HPDE6-E6E7 (cell line): ENCODE data around the gene PGA5.
"Not testable (repeated sequence)": the region's sequence is repeated elsewhere in the genome, so short reads cannot be mapped to it uniquely, and the experiment has no call there.

Experiments
- DNase-seq: peaks from one replicate; pipeline ENCODE4 v3.0.0; 2011; ENCODE audit warnings: missing footprints; ENCODE audit errors: extremely low spot score

The PGA5 gene

DNA sequence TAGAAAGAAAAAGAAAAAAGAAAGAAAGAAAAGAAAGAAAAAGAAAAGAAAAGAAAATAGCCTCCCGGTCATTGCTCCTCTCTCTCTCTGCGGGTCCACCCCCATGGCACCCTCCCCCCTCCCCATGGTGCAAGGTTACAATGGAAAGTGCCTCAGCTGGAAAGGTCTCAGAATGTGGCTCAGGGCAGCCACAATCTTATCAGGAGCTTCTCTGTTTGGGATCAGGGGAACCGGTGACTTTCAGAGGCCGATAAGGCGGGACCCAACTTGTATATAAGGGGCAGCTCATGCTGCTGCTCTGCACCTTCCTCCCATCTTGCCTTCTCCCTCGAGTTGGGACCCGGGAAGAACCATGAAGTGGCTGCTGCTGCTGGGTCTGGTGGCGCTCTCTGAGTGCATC lies at the start of gene PGA5:
Gene PGA5 (plus strand): TSS at position 301 of the 400 bp plus-strand sequence. CDS start 52 bp downstream, at position 353.
- DNase-seq = not testable (repeated sequence)

- DNase-seq = no peak
These were observed 47.4 kb upstream of the PGA5 start for GRCh38 chr11:61193596-61193995.

DNA sequence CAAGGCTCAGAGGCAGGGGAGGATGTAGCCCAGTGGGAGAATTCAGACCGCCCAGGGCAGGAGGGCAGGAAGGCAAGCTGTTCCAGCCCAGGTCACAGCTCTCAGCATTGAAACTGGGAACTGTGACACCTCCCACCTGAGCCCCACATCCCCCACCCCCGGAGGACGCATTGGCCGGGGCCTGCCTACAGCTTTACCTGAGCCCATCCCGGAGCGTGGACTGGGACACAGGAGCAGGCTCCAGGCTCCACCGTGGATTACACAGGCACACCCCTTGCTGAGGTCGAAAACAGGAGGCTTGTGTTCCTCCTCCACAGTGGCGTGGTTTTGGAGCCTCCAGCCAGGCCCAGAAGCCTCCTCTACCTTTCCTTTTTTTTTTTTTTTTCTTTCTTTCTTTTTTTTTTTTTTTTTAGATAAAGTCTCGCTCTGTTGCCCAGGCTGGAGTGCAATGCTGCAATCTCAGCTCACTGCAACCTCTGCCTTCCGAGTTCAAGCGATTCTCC lies 46.8 kb upstream of the PGA5 start:
- no peak for DNase-seq

- DNase-seq = no peak
These were observed 45.8 kb upstream of the PGA5 start for GRCh38 chr11:61194981-61195695.

DNA sequence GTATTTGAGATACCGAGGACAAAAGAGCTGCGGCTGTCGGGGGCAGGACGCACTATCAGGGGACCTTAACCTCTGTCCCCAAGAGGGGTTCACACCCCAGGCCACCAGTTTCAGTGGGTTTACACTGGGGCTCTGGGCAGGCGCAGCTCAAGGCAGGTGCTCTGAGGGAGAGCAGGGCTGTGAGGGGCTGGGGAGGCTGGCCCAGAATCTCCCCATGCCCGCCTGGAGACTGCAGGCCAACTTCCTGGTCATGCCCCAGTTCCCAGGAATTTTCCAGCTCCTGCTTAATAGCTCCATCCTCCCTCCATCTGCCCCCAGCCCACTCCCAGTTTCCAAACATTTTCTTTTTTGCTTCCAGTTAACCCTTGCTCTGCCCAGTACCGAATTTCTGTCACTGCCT lies 45.3 kb upstream of the PGA5 start:
- no peak for DNase-seq

GRCh38 chr11:61198361-61198760 lies 42.6 kb upstream of the PGA5 start:
- no peak for DNase-seq

- no peak for DNase-seq
These were observed 41.9 kb upstream of the PGA5 start for GRCh38 chr11:61198948-61199523.

GRCh38 chr11:61201476-61201875 lies 39.5 kb upstream of the PGA5 start:
- DNase-seq = no peak

DNA sequence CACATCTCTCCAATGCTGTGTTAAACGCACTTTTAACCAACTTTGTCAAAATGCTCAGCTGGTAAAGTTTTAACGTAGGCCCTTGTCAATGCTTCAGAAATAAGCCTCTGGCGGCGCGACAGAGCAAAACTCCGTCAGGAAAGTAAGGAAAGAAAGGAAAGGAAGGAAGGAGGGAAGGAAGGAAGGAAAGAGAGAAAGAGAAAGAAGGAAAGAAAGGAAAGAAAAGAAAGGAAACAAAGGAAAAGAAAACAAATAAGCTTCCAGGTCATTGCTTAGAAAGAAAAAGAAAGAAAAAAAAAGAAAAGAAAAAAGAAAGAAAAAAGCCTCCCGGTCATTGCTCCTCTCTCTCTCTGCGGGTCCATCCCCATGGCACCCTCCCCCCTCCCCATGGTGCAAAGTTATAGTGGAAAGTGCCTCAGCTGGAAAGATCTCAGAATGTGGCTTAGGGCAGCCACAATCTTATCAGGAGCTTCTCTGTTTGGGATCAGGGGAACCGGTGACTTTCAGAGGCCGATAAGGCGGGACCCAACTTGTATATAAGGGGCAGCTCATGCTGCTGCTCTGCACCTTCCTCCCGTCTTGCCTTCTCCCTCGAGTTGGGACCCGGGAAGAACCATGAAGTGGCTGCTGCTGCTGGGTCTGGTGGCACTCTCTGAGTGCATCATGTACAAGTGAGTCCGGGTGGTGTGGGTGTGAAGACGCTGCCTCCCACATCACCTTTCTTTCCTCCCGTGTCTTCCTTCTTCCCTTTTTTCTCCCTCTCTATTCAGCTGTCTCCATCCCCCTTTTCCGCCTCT lies 37.8 kb upstream of the PGA5 start, which contains the start of gene PGA3:
Gene PGA3 (plus strand): TSS at position 566 of the 797 bp plus-strand sequence. CDS start 50 bp downstream, at position 616.
- not testable (repeated sequence) for DNase-seq

- DNase-seq = not testable (repeated sequence)
These were observed 37.1 kb upstream of the PGA5 start for GRCh38 chr11:61203873-61204272.

GRCh38 chr11:61204502-61205059 lies 36.4 kb upstream of the PGA5 start:
- DNase-seq = not testable (repeated sequence)

GRCh38 chr11:61207636-61208310 lies 33.2 kb upstream of the PGA5 start:
- DNase-seq = not testable (repeated sequence)

DNA sequence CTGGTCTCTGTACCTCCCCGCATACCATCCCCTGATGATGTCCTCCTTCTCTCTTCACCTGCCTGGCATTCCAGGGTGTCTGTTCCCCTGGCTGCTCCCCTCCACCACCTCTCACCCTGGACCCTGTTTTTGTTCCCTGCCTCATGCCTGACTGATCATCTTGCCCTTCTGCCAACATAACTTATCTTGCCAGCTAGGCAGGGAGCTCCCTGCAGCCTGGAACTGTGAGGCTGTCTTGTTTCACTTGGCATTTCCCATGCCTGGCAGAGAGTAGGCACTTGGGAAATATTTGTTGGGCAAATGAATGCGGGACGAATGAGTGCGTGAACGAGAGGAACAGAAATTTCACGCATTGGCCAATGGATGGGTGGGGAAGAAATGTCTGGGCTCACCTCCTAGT lies 30.3 kb upstream of the PGA5 start:
- DNase-seq = not testable (repeated sequence)

DNA sequence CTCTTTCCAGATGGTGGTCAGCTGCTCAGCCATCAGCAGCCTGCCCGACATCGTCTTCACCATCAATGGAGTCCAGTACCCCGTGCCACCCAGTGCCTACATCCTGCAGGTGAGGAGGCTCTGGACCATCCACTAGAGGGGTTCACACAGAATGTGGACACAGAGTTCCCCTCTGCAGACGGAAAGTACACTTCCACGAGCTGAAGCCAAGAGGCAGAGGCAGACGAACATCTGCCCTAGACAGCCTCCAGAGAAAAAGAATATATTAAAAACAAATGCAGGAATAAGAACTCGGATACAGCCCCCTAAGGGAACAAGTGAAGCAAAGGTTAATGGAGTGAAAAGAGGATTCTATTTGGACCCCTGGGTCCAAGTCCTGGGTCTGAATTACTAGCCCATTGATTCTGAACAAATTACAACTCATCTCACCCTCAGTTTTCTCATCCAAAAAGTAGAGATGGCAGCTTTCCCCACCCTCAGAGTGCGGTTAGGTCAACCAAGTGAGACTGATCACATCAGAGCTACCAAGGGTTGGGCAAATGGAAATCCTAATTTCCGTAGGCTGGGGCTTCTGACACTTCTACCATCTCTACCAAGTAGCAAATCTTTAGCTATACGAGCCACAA lies 29.5 kb upstream of the PGA5 start:
- not testable (repeated sequence) for DNase-seq

- not testable (repeated sequence) for DNase-seq
These were observed 28.8 kb upstream of the PGA5 start for GRCh38 chr11:61212202-61212601.

- DNase-seq = not testable (repeated sequence)
These were observed 27.2 kb upstream of the PGA5 start for GRCh38 chr11:61213711-61214324.

- DNase-seq = not testable (repeated sequence)
These were observed 22.7 kb upstream of the PGA5 start for GRCh38 chr11:61218306-61218705.

DNA sequence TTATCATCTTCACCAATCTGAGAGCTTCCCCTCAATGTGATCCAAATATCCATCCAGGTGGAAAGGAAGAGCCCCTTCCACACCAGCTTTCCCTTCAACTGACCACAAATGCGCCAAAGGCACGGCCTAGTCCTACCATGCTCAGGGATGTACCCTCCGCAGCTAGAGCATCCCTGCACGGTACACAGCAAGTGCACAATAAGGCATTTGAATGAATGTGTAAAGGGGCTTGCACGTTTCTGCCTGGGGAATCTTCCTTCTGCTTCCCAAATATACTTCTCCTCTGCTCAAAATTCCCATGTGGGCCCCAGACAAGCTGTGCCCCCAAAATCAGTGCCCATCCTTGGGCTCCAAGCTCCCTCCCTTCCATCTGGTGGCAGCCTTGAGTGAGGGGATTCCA lies 22.0 kb upstream of the PGA5 start:
- not testable (repeated sequence) for DNase-seq

GRCh38 chr11:61222047-61222446 lies 18.9 kb upstream of the PGA5 start, which contains the start of gene PGA4:
Gene PGA4, plus strand, starts transcription at chr11:61222347. Its CDS starts 54 bp downstream, at chr11:61222401.
- not testable (repeated sequence) for DNase-seq

DNA sequence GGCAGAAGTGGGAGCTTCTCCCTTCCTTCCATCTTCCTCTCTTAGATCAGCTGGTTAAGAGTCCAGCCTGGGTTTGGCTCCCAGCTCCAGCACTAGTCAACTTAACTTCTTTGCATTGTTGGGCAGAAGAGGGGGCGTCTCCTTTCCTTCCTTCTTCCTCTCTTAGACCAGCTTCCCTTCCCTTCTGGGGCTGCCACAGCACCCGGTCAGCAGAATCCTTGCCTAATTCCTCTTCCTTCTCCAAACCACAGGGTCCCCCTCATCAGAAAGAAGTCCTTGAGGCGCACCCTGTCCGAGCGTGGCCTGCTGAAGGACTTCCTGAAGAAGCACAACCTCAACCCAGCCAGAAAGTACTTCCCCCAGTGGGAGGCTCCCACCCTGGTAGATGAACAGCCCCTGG lies 18.3 kb upstream of the PGA5 start:
- not testable (repeated sequence) for DNase-seq
